ENCODE data around the gene KCNQ4. TPM values are rescaled to one million over a fixed set of nuclear protein-coding genes. Genes with fewer than 3 reads are reported as not detected.

KCNQ4 gene
- total and polyA plus RNA-seq, 10 of the 15 experiments (the other 5 are each of a cell fraction or from before 2014, with no cell fraction given): 0.04 to 0.18 (median 0.08) TPM; not detected in 2

DNA sequence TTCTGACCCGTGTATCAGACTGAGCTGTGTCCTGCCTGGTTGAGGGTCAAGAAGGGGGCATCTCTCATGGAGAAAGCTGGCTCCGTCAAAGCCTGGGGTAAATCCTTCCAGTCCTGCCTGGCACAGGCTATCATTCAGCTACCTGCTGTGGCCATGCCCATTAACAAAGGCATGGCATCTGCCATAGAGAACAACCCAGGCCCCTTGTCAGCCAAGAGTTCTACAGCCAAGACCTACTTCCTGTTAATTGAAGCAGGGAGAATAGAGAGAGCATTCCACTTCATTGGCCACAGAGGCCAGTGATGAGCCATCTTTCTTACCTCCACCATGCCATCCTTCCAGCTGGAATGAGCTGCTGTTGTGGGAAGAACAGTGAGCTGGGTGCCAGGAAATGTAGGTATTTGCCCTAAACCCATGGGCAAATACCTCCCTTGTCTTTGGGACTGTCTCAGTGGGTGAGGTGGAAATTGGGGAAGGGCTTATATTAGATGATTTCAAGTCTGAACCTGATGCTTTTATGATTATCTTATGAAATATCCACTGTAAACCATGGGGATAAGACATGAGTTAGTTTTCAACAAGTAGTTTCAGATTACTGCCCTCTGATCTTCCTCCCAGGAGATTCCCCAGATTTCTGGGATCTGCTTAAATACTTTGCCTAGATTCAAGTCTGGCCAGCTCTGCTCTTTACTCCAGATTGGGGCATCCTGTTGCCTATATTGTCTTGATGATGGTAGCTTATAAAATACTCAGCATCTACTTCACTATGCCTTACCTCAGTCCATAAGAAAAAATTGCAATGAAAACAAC lies 11.2 kb upstream of the KCNQ4 start:
- no peaks in the 10 kb centered on the region for H3K4me1 ChIP-seq (ENCODE audit: control insufficient read depth, insufficient read depth, low read length)
- no peak overlapping the region for H3K4me3 ChIP-seq
- ChIA-PET POLR2A (no interaction called here), RAD21 (ENCODE audit: unreplicated experiment) (interaction anchor here (0.6 to 6.5 kb wide), 11 partner anchors 7 to 906 kb away, joined by 3 to 86 read pairs (median 4); partner anchors contain the start of gene NFYC), SMC1A (ENCODE audit: uncharacterized antibody, unreplicated experiment) (interaction anchor here (0.8 to 7.5 kb wide), 19 partner anchors 7 to 239 kb away, joined by 3 to 111 read pairs (median 5); partner anchors contain the start of gene NFYC), CTCF (interaction anchor here (0.6 to 8.9 kb wide), 21 partner anchors 7 to 240 kb away, joined by 3 to 254 read pairs (median 5); partner anchors contain the start of genes CITED4 and NFYC)
- in situ Hi-C loops (cut with MboI): no loop called here
- no peak overlapping the region for H2AFZ ChIP-seq (ENCODE audit: control insufficient read depth, low read depth, low read length)
- no peak overlapping the region for H3K9ac ChIP-seq (ENCODE audit: control insufficient read depth, insufficient read depth, low read length)
- no peaks in the 10 kb centered on the region for H4K20me1 ChIP-seq (ENCODE audit: control insufficient read depth, insufficient read depth)
- H3K27ac ChIP-seq (ENCODE audit: control insufficient read depth, insufficient read depth): no peak overlapping the region
- DNase-seq (ENCODE audit: low read depth, low spot score): no peak
- H3K4me2 ChIP-seq (ENCODE audit: control insufficient read depth, insufficient read depth): no peak overlapping the region
- no TSS peak for BruUV-seq (replicated peaks)
- no peaks in the 10 kb centered on the region for H3K79me2 ChIP-seq (ENCODE audit: control insufficient read depth, insufficient read depth, low read length)
- peaks cover 27 to 41% of the 10 kb centered on the region in 2 experiments for H3K36me3 ChIP-seq (ENCODE audit: control insufficient read depth in 2 of 2, insufficient read depth in 2 of 2, low read length in 1 of 2)
- ATAC-seq: no peak
- FAIRE-seq: no peak
- no peaks in the 10 kb centered on the region; the same call in 2 of the 3 replicates for H3K9me3 ChIP-seq (replicated peaks; ENCODE audit: control insufficient read depth, insufficient read depth, low read length)
- no peaks in the 10 kb centered on the region for H3K27me3 ChIP-seq (replicated peaks in 1 of 2; ENCODE audit: control insufficient read depth in 2 of 2, insufficient read depth in 2 of 2, low read length in 1 of 2)
- WGBS (ENCODE audit: insufficient coverage, insufficient replicate concordance, low lambda C conversion rate, missing lambda C conversion rate): 70% methylated on average over 2 of the region's 2 CpGs
- intact Hi-C loops (cut with micrococcal nuclease; ENCODE audit: unreplicated experiment): loop anchor here (5.0 kb wide), 1 partner anchor 180 kb away; no protein-coding TSS in a partner anchor
- TF ChIP-seq TARDBP (IDR thresholded peaks at IDR 0.05; ENCODE audit: borderline replicate concordance) (no peak), ZBED1 (IDR thresholded peaks at IDR 0.05; ENCODE audit: borderline replicate concordance) (no peak), NFYB (IDR thresholded peaks at IDR 0.05; ENCODE audit: insufficient read depth, low read depth, low read length) (no peak), ETV6 (conservative IDR thresholded peaks at IDR 0.05 in 1 of 2, IDR thresholded peaks at IDR 0.05 in 1 of 2; ENCODE audit: borderline replicate concordance in 1 of 2, low read depth in 1 of 2) (no peak), HDAC6 (IDR thresholded peaks at IDR 0.05; ENCODE audit: unreplicated experiment) (no peak), ZNF274 (IDR thresholded peaks at IDR 0.05; ENCODE audit: insufficient read depth, insufficient read length) (no peak)
- TF ChIP-seq, protein P1, sequence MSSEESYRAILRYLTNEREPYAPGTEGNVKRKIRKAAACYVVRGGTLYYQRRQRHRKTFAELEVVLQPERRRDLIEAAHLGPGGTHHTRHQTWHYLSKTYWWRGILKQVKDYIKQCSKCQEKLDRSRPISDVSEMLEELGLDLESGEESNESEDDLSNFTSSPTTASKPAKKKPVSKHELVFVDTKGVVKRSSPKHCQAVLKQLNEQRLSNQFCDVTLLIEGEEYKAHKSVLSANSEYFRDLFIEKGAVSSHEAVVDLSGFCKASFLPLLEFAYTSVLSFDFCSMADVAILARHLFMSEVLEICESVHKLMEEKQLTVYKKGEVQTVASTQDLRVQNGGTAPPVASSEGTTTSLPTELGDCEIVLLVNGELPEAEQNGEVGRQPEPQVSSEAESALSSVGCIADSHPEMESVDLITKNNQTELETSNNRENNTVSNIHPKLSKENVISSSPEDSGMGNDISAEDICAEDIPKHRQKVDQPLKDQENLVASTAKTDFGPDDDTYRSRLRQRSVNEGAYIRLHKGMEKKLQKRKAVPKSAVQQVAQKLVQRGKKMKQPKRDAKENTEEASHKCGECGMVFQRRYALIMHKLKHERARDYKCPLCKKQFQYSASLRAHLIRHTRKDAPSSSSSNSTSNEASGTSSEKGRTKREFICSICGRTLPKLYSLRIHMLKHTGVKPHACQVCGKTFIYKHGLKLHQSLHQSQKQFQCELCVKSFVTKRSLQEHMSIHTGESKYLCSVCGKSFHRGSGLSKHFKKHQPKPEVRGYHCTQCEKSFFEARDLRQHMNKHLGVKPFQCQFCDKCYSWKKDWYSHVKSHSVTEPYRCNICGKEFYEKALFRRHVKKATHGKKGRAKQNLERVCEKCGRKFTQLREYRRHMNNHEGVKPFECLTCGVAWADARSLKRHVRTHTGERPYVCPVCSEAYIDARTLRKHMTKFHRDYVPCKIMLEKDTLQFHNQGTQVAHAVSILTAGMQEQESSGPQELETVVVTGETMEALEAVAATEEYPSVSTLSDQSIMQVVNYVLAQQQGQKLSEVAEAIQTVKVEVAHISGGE (CRISPR knock-in tag; IDR thresholded peaks at IDR 0.05): no peak
- TF ChIP-seq, protein P2, sequence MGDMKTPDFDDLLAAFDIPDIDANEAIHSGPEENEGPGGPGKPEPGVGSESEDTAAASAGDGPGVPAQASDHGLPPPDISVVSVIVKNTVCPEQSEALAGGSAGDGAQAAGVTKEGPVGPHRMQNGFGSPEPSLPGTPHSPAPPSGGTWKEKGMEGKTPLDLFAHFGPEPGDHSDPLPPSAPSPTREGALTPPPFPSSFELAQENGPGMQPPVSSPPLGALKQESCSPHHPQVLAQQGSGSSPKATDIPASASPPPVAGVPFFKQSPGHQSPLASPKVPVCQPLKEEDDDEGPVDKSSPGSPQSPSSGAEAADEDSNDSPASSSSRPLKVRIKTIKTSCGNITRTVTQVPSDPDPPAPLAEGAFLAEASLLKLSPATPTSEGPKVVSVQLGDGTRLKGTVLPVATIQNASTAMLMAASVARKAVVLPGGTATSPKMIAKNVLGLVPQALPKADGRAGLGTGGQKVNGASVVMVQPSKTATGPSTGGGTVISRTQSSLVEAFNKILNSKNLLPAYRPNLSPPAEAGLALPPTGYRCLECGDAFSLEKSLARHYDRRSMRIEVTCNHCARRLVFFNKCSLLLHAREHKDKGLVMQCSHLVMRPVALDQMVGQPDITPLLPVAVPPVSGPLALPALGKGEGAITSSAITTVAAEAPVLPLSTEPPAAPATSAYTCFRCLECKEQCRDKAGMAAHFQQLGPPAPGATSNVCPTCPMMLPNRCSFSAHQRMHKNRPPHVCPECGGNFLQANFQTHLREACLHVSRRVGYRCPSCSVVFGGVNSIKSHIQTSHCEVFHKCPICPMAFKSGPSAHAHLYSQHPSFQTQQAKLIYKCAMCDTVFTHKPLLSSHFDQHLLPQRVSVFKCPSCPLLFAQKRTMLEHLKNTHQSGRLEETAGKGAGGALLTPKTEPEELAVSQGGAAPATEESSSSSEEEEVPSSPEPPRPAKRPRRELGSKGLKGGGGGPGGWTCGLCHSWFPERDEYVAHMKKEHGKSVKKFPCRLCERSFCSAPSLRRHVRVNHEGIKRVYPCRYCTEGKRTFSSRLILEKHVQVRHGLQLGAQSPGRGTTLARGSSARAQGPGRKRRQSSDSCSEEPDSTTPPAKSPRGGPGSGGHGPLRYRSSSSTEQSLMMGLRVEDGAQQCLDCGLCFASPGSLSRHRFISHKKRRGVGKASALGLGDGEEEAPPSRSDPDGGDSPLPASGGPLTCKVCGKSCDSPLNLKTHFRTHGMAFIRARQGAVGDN (IDR thresholded peaks at IDR 0.05): no peak
- TF ChIP-seq, protein P3, sequence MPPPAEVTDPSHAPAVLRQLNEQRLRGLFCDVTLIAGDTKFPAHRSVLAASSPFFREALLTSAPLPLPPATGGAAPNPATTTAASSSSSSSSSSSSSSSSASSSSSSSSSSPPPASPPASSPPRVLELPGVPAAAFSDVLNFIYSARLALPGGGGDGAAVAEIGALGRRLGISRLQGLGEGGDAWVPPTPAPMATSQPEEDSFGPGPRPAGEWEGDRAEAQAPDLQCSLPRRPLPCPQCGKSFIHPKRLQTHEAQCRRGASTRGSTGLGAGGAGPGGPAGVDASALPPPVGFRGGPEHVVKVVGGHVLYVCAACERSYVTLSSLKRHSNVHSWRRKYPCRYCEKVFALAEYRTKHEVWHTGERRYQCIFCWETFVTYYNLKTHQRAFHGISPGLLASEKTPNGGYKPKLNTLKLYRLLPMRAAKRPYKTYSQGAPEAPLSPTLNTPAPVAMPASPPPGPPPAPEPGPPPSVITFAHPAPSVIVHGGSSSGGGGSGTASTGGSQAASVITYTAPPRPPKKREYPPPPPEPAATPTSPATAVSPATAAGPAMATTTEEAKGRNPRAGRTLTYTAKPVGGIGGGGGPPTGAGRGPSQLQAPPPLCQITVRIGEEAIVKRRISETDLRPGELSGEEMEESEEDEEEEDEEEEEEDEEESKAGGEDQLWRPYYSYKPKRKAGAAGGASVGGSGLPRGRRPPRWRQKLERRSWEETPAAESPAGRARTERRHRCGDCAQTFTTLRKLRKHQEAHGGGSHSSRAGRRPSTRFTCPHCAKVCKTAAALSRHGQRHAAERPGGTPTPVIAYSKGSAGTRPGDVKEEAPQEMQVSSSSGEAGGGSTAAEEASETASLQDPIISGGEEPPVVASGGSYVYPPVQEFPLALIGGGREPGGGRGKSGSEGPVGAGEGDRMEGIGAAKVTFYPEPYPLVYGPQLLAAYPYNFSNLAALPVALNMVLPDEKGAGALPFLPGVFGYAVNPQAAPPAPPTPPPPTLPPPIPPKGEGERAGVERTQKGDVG (CRISPR knock-in tag; IDR thresholded peaks at IDR 0.05): no peak

Measured in GM12878 (cell line).